ENCODE data around the gene APOO.

DNA sequence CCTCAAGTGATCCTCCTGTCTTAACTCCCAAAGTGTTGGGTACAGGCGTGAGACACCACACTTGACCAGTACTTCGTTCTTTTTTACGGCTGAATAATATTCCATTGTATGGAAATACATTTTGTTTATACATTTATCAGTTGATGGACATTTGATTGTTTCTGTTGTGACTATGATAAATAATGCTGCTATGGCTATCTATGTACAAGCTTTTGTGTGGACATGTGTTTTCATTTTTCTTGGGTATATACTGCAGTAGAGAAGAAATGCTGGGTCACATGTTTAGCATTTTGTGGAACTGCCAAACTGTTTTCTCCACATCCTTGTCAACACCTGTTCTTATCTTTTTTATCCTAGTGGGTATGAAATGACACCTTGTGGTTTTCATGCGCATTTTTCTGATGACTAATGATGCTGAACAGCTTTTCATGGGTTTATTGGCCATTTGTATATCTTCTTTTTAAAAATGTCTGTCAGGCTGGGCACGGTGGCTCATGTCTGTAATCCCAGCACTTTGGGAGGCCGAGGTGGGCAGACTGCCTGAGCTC is 87.4 kb downstream of the APOO start:
- TF ChIP-seq CTCF (IDR thresholded peaks at IDR 0.05) (no peak), POLR2A (IDR thresholded peaks at IDR 0.05) (no peak), EP300 (IDR thresholded peaks at IDR 0.05) (no peak), POLR2AphosphoS5 (IDR thresholded peaks at IDR 0.05) (no peak)

All from upper lobe of left lung (tissue), 4 donors.